Nephron progenitor cell (in vitro differentiated cells): ENCODE results near the gene NBAS.
A peak's percentile ranks its signal among the peaks of the same experiment; 100 is the strongest.

Experiments
- DNase-seq: peaks from one replicate; pipeline ENCODE4 v3.0.0; 2021
- H3K27ac Mint-ChIP-seq: 2 replicates; pipeline ENCODE4 v1.8.0; 2021; ENCODE audit warnings: mild to moderate bottlenecking, moderate library complexity, mixed read lengths
- H3K27me3 Mint-ChIP-seq: 2 replicates; pipeline ENCODE4 v1.8.0; 2021; ENCODE audit warnings: mild to moderate bottlenecking, low read depth, mixed read lengths; ENCODE audit not compliant: poor library complexity
- H3K36me3 Mint-ChIP-seq: 2 replicates; pipeline ENCODE4 v1.8.0; 2021; ENCODE audit warnings: low read depth, mixed read lengths
- H3K4me1 Mint-ChIP-seq: 2 replicates; pipeline ENCODE4 v1.8.0; 2021; ENCODE audit warnings: mixed read lengths
- H3K4me3 Mint-ChIP-seq: 2 replicates; pipeline ENCODE4 v1.8.0; 2021; ENCODE audit warnings: mild to moderate bottlenecking, moderate library complexity, mixed read lengths
- H3K9me3 Mint-ChIP-seq: 2 replicates; pipeline ENCODE4 v1.8.0; 2021; ENCODE audit warnings: mild to moderate bottlenecking, moderate library complexity, mixed read lengths
- TF ChIP-seq, protein P1 (sequence below): fragments of 200-600 bp; sonication (generic); IDR thresholded peaks from 2 replicates; pipeline ENCODE4 v1.5.0; 2021; ENCODE audit warnings: antibody characterized with exemption

The NBAS gene

DNA sequence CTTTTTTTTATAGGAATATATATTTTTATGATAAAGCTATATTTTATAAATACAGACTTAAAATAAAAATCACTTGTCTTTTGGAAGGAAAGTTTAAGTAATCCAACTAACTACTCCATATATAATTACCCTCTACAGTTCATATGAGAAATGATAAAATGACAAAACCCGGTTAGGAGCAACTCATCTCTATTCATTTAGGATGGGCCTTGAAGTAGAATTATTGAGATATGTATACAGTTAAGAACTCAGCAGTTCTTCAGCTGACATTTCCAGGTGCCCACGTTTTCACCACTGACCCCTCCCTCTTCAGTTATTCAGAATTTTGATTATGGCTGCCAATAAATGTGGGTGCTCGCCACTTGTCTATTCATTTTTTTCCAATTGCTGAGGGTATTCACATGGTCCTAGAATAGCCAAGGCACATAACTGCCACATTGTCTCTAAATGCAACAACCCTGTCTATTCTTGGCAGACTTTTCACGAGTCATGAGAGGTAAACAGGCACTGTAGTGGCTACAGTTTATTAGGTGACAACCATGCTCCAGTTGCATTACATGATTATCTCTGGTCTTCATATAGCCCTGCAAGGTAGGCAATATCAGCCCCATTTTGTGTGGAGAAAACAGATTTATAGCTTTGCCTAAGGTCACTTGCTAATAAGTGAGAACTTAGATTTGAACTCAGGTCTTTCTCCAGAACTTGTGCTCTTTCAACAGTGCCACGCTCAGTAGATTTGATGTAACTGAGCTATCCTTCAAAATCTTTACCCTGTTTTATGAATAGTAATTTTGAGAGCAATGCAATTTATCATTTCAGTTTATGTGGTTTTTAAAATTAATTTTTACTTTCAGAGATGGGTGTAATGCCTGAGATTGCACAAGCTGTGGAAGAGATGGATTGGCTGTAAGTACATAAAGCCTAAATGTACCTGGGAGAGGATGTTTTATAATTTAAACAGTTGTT, 33.4 kb upstream of the NBAS start:
- TF ChIP-seq, protein P1, sequence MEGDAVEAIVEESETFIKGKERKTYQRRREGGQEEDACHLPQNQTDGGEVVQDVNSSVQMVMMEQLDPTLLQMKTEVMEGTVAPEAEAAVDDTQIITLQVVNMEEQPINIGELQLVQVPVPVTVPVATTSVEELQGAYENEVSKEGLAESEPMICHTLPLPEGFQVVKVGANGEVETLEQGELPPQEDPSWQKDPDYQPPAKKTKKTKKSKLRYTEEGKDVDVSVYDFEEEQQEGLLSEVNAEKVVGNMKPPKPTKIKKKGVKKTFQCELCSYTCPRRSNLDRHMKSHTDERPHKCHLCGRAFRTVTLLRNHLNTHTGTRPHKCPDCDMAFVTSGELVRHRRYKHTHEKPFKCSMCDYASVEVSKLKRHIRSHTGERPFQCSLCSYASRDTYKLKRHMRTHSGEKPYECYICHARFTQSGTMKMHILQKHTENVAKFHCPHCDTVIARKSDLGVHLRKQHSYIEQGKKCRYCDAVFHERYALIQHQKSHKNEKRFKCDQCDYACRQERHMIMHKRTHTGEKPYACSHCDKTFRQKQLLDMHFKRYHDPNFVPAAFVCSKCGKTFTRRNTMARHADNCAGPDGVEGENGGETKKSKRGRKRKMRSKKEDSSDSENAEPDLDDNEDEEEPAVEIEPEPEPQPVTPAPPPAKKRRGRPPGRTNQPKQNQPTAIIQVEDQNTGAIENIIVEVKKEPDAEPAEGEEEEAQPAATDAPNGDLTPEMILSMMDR, result no peak
- Mint-ChIP-seq H3K27ac (no peak overlapping the region), H3K4me3 (peak overlapping the region; percentile 94), H3K36me3 (peaks cover 49% of the 10 kb centered on the region), H3K27me3 (no peaks in the 10 kb centered on the region), H3K9me3 (no peaks in the 10 kb centered on the region), H3K4me1 (peaks cover 40% of the 10 kb centered on the region)
- no peak for DNase-seq

DNA sequence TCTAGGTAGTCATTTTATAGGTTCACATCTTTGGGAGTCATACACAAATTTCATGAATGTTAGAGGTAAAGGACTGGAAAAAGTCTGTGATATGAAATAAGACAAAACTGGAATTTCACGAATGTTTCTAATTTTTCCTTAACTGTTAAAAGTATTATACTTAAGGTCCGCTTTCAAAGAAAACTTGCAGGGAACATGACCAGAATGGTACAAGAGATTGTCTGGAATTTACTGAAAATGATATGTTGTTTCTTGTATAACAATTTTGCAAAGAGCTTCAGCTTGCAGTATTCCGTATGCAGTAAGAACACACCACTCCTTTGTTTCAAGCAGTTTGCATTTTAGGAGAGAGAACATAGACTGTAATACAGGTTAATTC, 32.2 kb upstream of the NBAS start:
- Mint-ChIP-seq H3K27me3 (peaks cover 2% of the 10 kb centered on the region), H3K27ac (peak overlapping the region; percentile 71), H3K36me3 (peaks cover 39% of the 10 kb centered on the region), H3K4me3 (peak overlapping the region; percentile 94), H3K4me1 (peaks cover 48% of the 10 kb centered on the region), H3K9me3 (no peaks in the 10 kb centered on the region)
- no peak for DNase-seq
- TF ChIP-seq, protein P1, result no peak

DNA sequence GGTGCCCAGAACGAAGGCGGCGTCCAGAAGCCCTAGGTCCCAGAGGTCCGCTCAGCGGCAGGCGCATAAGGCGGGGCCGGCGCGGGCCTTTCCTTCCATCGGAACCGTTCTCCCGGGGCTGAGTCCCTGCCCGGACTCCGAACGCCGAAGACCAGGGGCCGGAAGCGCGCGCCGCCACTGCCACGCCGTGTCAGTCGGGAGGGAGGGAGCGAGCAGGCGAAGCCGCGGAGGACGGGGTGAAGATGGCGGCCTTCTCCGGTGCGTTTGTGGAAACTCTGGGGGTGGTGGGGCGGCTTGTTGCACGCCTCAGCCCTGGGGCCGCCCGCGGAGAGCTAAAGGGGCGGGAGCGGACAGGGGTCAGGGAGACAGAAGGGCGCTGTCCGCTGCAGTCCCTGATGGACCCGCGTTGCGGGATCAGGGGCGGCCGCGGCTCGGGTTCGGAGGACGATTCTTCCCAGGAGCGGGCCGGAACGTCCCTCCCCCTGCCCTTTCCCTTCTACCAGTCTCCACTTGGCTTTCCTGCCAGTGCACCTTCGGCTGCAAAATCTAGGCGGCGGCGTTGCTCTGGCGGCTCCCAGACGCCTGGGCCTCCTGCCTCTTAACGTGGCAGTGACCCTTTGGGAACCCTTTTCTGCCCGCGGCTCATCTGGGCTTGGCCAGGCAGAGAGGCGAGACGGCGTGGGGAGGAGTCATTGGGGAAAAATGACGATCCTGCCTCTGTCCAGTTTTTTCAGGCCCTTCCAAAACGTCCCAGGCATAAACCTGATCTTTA, 30.7 kb upstream of the NBAS start, which contains the start of gene DDX1:
Gene DDX1 (plus strand): TSS at position 177 of the 772 bp plus-strand sequence. CDS start 66 bp downstream, at position 243.
- Mint-ChIP-seq H3K4me3 (peak within 1 kb of the TSS; percentile 94), H3K4me1 (peaks cover 49% of the 10 kb centered on the region), H3K9me3 (peaks cover 2% of the 10 kb centered on the region), H3K36me3 (peaks cover 30% of the 10 kb centered on the region), H3K27ac (peak within 1 kb of the TSS; percentile 98), H3K27me3 (peaks cover 2% of the 10 kb centered on the region)
- TF ChIP-seq, protein P1, result no peak
- peak; percentile 87 for DNase-seq

DNA sequence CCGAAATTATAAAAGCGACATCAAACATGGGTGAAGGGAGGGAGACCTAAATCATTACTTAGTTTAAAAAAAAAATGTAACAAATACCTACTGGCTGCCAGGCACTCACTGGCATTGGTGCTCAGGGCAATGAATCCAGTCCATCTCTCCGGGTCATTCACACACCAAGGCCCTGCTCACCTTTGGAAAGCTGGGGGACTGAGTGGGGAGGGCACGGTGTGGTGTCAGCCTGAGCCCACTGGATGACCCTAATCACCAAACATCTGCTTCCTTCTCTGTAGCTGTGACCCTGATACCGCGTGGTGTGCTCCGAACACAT, 30.2 kb upstream of the NBAS start:
- Mint-ChIP-seq H3K27me3 (peaks cover 2% of the 10 kb centered on the region), H3K9me3 (peaks cover 5% of the 10 kb centered on the region), H3K4me3 (peak overlapping the region; percentile 94), H3K4me1 (peaks cover 49% of the 10 kb centered on the region), H3K36me3 (peaks cover 26% of the 10 kb centered on the region), H3K27ac (peak overlapping the region; percentile 98)
- no peak for DNase-seq
- TF ChIP-seq, protein P1, result no peak

DNA sequence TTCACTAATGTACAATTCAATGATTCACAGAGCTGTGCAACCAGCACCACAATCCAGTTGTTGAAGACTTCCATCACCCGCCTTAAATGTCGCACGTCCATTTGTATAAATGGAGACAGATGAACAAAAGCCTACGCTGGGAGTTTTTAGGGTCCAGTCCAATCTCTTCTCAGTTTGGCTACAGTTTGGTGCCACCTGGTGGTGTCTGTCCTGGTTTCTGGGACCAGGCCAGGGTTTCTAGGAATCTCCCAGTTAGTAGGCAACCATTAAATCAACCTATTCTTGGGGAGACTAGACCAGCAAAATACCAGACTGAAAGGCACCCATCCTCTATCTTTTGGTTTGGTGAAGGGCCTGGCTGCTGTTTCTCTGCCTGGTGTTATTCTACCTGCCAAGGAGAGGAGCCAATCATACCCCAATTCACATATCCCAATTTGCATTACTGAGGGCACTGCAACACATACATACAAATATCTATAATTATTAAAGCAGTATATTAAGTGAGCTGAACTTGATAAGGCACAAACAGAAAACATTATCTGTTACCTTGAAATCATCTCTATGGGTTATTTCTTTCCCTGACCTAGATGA, 27.3 kb upstream of the NBAS start:
- no peak overlapping the region for H3K4me3 Mint-ChIP-seq

More for the DNA sequence above, 27.3 kb upstream of the NBAS start:
- Mint-ChIP-seq H3K4me1 (peaks cover 53% of the 10 kb centered on the region), H3K27ac (no peak overlapping the region), H3K27me3 (peaks cover 2% of the 10 kb centered on the region), H3K9me3 (peaks cover 31% of the 10 kb centered on the region), H3K36me3 (peaks cover 16% of the 10 kb centered on the region)
- DNase-seq, result peak; percentile 77
- TF ChIP-seq, protein P1, result peak; percentile 72
